ENCODE results near the gene PCDHGA1.

GRCh38 chr5:141465351-141465750 lies 135.0 kb downstream of the PCDHGA1 start:
- TF ChIP-seq CTCF (IDR thresholded peaks at IDR 0.05) (no peak), POLR2A (IDR thresholded peaks at IDR 0.05) (no peak)

Measured in body of pancreas (tissue), 4 donors.